ENCODE results near the gene MAPK12.

The MAPK12 gene

GRCh38 chr22:50258361-50259292 is 2.9 kb downstream of the MAPK12 start:
- H3K27ac ChIP-seq, result peak overlapping the region; percentile 36; the same call in 1 of the 2 replicates
- POLR2A ChIA-PET (ENCODE audit: low non-redundant PET), result no interaction called here
- DNase-seq (ENCODE audit: low spot score), result no peak
- TF ChIP-seq, protein P1, sequence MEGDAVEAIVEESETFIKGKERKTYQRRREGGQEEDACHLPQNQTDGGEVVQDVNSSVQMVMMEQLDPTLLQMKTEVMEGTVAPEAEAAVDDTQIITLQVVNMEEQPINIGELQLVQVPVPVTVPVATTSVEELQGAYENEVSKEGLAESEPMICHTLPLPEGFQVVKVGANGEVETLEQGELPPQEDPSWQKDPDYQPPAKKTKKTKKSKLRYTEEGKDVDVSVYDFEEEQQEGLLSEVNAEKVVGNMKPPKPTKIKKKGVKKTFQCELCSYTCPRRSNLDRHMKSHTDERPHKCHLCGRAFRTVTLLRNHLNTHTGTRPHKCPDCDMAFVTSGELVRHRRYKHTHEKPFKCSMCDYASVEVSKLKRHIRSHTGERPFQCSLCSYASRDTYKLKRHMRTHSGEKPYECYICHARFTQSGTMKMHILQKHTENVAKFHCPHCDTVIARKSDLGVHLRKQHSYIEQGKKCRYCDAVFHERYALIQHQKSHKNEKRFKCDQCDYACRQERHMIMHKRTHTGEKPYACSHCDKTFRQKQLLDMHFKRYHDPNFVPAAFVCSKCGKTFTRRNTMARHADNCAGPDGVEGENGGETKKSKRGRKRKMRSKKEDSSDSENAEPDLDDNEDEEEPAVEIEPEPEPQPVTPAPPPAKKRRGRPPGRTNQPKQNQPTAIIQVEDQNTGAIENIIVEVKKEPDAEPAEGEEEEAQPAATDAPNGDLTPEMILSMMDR (conservative IDR thresholded peaks at IDR 0.05; ENCODE audit: low read depth), result no peak
- CTCF ChIA-PET, result no interaction called here

DNA sequence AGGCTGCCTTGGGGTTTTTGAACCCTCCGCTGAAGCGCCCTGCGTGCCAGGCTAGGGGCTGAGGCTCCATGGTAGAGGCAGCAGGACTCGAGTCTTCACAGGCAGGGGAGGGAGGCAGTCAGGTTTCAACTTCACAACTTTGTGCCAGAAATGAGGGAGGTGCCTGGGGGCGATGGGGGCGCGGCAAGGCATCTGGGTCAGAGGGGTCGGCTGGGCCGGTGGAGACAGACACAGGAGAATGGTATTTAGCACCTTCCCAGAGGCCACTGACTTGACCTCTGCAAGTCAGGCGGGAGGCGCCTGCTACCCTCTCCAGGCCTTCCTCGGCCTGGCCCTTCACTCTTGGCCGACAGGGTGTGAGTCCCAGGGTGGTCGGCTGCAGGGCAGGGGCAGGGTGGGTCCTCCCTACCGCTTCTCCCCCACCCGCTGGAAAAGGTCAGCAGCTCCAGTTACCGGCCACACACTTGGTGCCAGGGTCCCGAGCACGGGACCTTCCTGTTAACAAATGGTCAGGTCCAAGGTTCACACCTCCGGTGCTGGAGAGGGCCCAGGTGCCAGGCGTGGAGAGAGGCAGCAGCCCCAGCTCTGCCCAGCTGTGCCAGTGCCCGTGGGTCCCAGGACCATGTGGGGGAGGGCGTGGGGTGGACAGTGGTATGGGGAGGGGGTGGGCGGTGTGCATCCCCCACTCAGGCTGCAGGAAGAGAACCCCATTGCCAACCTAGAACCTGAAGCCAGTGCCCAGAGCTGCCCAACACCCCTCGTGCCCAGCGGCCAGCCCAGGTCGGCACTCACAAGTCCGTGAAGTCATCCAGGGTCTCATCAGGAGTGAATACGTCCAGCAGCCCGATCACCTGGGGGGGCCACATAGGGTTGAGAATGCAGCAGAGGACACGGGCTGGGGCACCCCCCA is 3.8 kb downstream of the MAPK12 start:
- DNase-seq (ENCODE audit: low spot score), result no peak
- TF ChIP-seq, protein P1 (conservative IDR thresholded peaks at IDR 0.05; ENCODE audit: low read depth), result no peak
- CTCF ChIA-PET, result no interaction called here
- peak overlapping the region; percentile 36; the same call in 1 of the 2 replicates for H3K27ac ChIP-seq
- POLR2A ChIA-PET (ENCODE audit: low non-redundant PET), result no interaction called here

- DNase-seq (ENCODE audit: low spot score), result no peak
- TF ChIP-seq, protein P1 (conservative IDR thresholded peaks at IDR 0.05; ENCODE audit: low read depth), result no peak
- POLR2A ChIA-PET (ENCODE audit: low non-redundant PET), result no interaction called here
- H3K27ac ChIP-seq, result peak overlapping the region; percentile 36; the same call in 1 of the 2 replicates
- CTCF ChIA-PET, result no interaction called here
These were observed 4.4 kb downstream of the MAPK12 start for GRCh38 chr22:50257041-50257440.

DNA sequence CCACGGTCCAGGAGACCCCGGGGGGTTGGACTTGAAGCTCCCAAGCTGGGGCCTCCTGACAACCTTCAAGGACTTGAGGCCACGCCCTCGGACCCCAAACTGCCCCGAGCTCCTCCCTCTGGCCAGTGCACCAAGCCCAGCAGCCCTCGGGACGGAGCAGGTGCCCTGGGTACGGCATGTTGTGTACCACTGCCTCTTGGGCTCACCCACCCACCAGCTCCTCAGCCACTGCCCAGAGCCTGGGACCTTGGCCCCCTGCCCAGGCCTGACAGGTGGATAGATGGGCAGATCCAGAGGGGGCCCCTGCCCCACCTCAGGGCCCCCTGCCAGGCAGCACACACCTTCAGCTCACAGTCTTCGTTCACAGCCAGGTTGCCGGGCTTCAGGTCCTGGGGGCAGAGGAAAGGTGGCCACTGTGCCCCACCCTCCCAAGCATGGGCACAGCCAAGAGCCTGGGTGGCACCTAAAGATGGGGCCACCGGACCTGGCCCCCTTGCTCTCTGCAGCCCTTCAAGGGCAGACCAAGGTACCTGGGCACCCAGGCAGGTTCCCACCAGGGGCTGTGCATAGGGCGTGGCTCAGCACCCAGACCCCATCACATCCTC is 5.1 kb downstream of the MAPK12 start:
- ChIA-PET CTCF (interaction anchor here (0.8 kb wide), 1 partner anchor 11 kb away, joined by 4 read pairs; no protein-coding TSS in a partner anchor), POLR2A (ENCODE audit: low non-redundant PET) (no interaction called here)
- no peak for DNase-seq (ENCODE audit: low spot score)
- H3K27ac ChIP-seq, result no peak overlapping the region
- TF ChIP-seq, protein P1 (conservative IDR thresholded peaks at IDR 0.05; ENCODE audit: low read depth), result no peak

DNA sequence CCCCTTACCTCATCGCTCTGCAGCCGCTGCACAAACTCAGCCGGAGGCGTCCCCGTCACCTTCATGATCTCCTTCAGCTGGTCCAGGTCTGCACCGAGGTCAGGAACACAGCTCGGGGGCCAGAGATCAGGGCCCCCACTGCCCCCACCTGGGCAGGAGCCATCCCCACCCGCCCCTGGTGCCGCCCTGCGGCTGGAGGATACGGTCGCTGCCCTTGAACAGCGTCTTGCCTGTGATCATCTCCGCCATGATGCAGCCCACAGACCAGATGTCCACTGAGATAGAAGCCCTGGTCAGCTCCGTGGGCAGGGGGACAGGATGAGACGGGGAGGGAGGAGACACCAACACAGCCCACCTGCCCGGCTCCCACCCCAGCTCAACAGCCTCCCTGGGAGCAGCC is 5.9 kb downstream of the MAPK12 start:
- ChIA-PET CTCF (interaction anchor here (0.8 kb wide), 1 partner anchor 10 kb away, joined by 4 read pairs; no protein-coding TSS in a partner anchor), POLR2A (ENCODE audit: low non-redundant PET) (no interaction called here)
- no peak for DNase-seq (ENCODE audit: low spot score)
- peak overlapping the region; percentile 89 for H3K27ac ChIP-seq
- TF ChIP-seq, protein P1 (conservative IDR thresholded peaks at IDR 0.05; ENCODE audit: low read depth), result no peak

GRCh38 chr22:50255099-50255498 is 6.4 kb downstream of the MAPK12 start:
- ChIA-PET CTCF (no interaction called here), POLR2A (ENCODE audit: low non-redundant PET) (no interaction called here)
- DNase-seq (ENCODE audit: low spot score), result no peak
- TF ChIP-seq, protein P1 (conservative IDR thresholded peaks at IDR 0.05; ENCODE audit: low read depth), result no peak
- H3K27ac ChIP-seq, result peak overlapping the region; percentile 89

Measured in RWPE1 (cell line).